K562 (cell line): ENCODE measurements around the gene PAXIP1. TPM values are rescaled to one million over a fixed set of nuclear protein-coding genes. Genes with fewer than 3 reads are reported as not detected.

Experiments used
- ATAC-seq: fragments of 200-7000 bp; cut with Tn5 transposase; 3 replicates; pipeline ENCODE4 v1.9.1; 2020; ENCODE audit warnings: moderate library complexity
- BruUV-seq: library from RNA; stranded (reverse); fragments of 400-500 nt; replicated peaks from 2 replicates; lab custom pipeline; 2021; lab: Mats Ljungman, UMichigan
- CTCF ChIA-PET: fragments of 300-600 bp; formaldehyde crosslinking; extraction: SDS; loops from one replicate; lab custom pipeline; 2021; ENCODE audit warnings: low intra/inter-chr PET ratio; lab: Yijun Ruan, JAX
- POLR2A ChIA-PET: fragments of 300-600, 350-650 bp; sonication (Branson Sonifier 250); formaldehyde crosslinking; extraction: SDS; loops from one replicate; lab custom pipeline; 2021; ENCODE audit warnings: antibody characterized with exemption, inconsistent platforms; lab: Yijun Ruan, JAX
- DNase-seq, 4 experiments: peaks; one replicate each; pipeline versions ENCODE4 v3.0.0 to v3.0.0-alpha.2; 2011 to 2018; ENCODE audit warnings: low spot score in 3 of 4, mixed read lengths in 3 of 4; ENCODE audit errors: extremely low read depth in 1 of 4
- FAIRE-seq: peaks from 2 replicates; lab custom pipeline; 2011; peaks lifted over from hg19 to GRCh38; lab: Jason Lieb, UNC
- H2AFZ ChIP-seq: 2 replicates; pipeline ENCODE4 v1.6.0; 2011; ENCODE audit warnings: low read depth, low read length, control low read depth, inconsistent platforms
- H3K27ac ChIP-seq: fragments of 200-600 bp; 3 replicates; pipeline ENCODE4 v1.8.0; 2011; ENCODE audit warnings: low read depth, mild to moderate bottlenecking, control low read depth, inconsistent platforms, low read length, moderate library complexity, mixed read lengths; ENCODE audit errors: extremely low read depth
- H3K27me3 ChIP-seq, 2 experiments: fragments of 300-600 bp in 1 of 2; 2 replicates in 1 of 2; 3 replicates in 1 of 2; pipeline versions ENCODE4 v1.6.0 to v1.8.0; 2011; ENCODE audit warnings: inconsistent platforms in 2 of 2, low read length in 2 of 2, mild to moderate bottlenecking in 1 of 2, mixed read lengths in 1 of 2, moderate library complexity in 1 of 2; ENCODE audit not compliant: control insufficient read depth in 2 of 2, insufficient read depth in 2 of 2
- H3K36me3 ChIP-seq: fragments of 300-600 bp; 3 replicates; pipeline ENCODE4 v1.8.0; 2011; ENCODE audit warnings: mild to moderate bottlenecking, low read length, inconsistent platforms; ENCODE audit not compliant: control insufficient read depth, insufficient read depth
- H3K4me1 ChIP-seq, 2 experiments: fragments of 200-600 bp in 1 of 2; replicated peaks in 1 of 2; 2 replicates in 1 of 2; 3 replicates in 1 of 2; pipeline versions ENCODE4 v1.5.1 to v1.8.0; 2011; ENCODE audit warnings: inconsistent platforms in 2 of 2, low read length in 2 of 2, mild to moderate bottlenecking in 1 of 2, mixed read lengths in 1 of 2, moderate library complexity in 1 of 2; ENCODE audit not compliant: control insufficient read depth in 2 of 2, insufficient read depth in 2 of 2
- H3K4me2 ChIP-seq: 2 replicates; pipeline ENCODE4 v1.6.1; 2011; ENCODE audit warnings: low read length, control low read depth, inconsistent platforms, mixed read lengths; ENCODE audit not compliant: insufficient read depth
- H3K4me3 ChIP-seq: fragments of 200-600 bp; sonication (generic), shearing (Covaris generic); 2 replicates; pipeline ENCODE4 v1.5.1; 2016; ENCODE audit warnings: control low read depth, inconsistent platforms
- H3K79me2 ChIP-seq: fragments of 200-600 bp; 3 replicates; pipeline ENCODE4 v1.8.0; 2011; ENCODE audit warnings: low read length, inconsistent platforms; ENCODE audit not compliant: control insufficient read depth, insufficient read depth
- H3K9ac ChIP-seq, 2 experiments: 2 replicates each; pipeline versions ENCODE4 v1.6.0 to v1.6.1; 2011; ENCODE audit warnings: low read depth in 2 of 2, low read length in 2 of 2, control low read depth in 1 of 2, inconsistent platforms in 1 of 2, mild to moderate bottlenecking in 1 of 2, mixed read lengths in 1 of 2; ENCODE audit not compliant: insufficient read depth in 1 of 2
- H3K9me1 ChIP-seq: one replicate; pipeline ENCODE4 v1.6.0; 2011; ENCODE audit warnings: inconsistent platforms, mild to moderate bottlenecking, low read length, moderate library complexity; ENCODE audit not compliant: control insufficient read depth, insufficient read depth
- H3K9me3 ChIP-seq: replicated peaks from 2 replicates; pipeline ENCODE4 v1.5.1; 2011; ENCODE audit warnings: low read depth, low read length, inconsistent platforms; ENCODE audit not compliant: control insufficient read depth, insufficient read depth
- H4K20me1 ChIP-seq: replicated peaks from 2 replicates; pipeline ENCODE4 v1.6.1; 2011; ENCODE audit warnings: low read length, inconsistent platforms, mixed read lengths; ENCODE audit not compliant: control insufficient read depth, insufficient read depth
- ARID1B ChIP-seq: fragments of 450-650 bp; IDR thresholded peaks from 2 replicates; pipeline ENCODE4 v1.6.1; 2016; ENCODE audit warnings: antibody characterized with exemption, mild to moderate bottlenecking, inconsistent platforms
- ATF7 ChIP-seq: fragments of 450-650 bp; IDR thresholded peaks from 2 replicates; pipeline ENCODE4 v1.7.1; 2014; ENCODE audit warnings: mild to moderate bottlenecking, moderate library complexity
- KLF16 ChIP-seq: IDR thresholded peaks from 2 replicates; pipeline ENCODE4 v1.6.1; 2016; ENCODE audit warnings: antibody characterized with exemption
- TSC22D4 ChIP-seq: fragments of 450-650 bp; IDR thresholded peaks from 2 replicates; pipeline ENCODE4 v1.6.1; 2016; ENCODE audit warnings: missing genetic modification characterization, missing biosample characterization, control low read depth
- ZNF445 ChIP-seq: fragments of 250-450 bp; sonication (Bioruptor Pico); IDR thresholded peaks from 2 replicates; pipeline ENCODE4 v1.4.0; 2020; ENCODE audit warnings: low read depth, mild to moderate bottlenecking, moderate library complexity
- ZNF717 ChIP-seq: fragments of 250-450 bp; sonication (Bioruptor Pico); IDR thresholded peaks from 2 replicates; pipeline ENCODE4 v1.5.0; 2021
- WGBS: fragments of 100-300 bp; shearing (Covaris generic); methylation state at CpG from one replicate; pipeline ENCODE4 v1.1.6; 2016; ENCODE audit warnings: low coverage, mixed read lengths; ENCODE audit not compliant: insufficient coverage; ENCODE audit errors: missing lambda C conversion rate; 5-methylcytosine and 5-hydroxymethylcytosine counted together
- in situ Hi-C: fragments of 300-500 bp; cut with MboI; formaldehyde crosslinking; loops from 4 replicates; pipeline ENCODE4 v1.15.0; 2018; ENCODE audit warnings: inconsistent platforms, mixed read lengths
- intact Hi-C: fragments of 100-400 bp; cut with micrococcal nuclease; formaldehyde crosslinking; loops from 2 replicates; pipeline ENCODE4 v1.14.2; 2022
- polyA plus RNA-seq, 8 experiments: library from polyadenylated mRNA; depleted of rRNA in 4 of 8; stranded (reverse) in 5 of 8; unstranded in 3 of 8; fragments of >200 nt; fragmentation: Nextera tagmentation in 2 of 8; fragmentation: Illumina TruSeq in 1 of 8; extraction: Ambion mirVana in 2 of 8; extraction: Trizol in 1 of 8; gene quantifications; 2 replicates each; pipeline versions ENCODE4 v1.2.1 to v1.2.3, GENCODE V29; 2011 to 2014; ENCODE audit warnings: inconsistent platforms in 1 of 8, missing spikeins in 1 of 8
- total RNA-seq, 7 experiments: library from RNA; depleted of rRNA in 6 of 7; stranded (reverse); fragments of >200 nt in 6 of 7; fragmentation: Illumina TruSeq in 2 of 7; extraction: Trizol in 2 of 7; gene quantifications; 2 replicates each; pipeline versions ENCODE4 v1.2.1 to v1.2.3, GENCODE V29; 2011 to 2021; ENCODE audit warnings: low replicate concordance in 1 of 7
- TF ChIP-seq, protein P1 (sequence below), 2 experiments: fragments of 450-650 bp; IDR thresholded peaks; 2 replicates each; pipeline ENCODE4 v1.6.1; 2018; ENCODE audit warnings: mild to moderate bottlenecking in 2 of 2, low read depth in 1 of 2; ENCODE audit not compliant: partially characterized antibody in 2 of 2
- TF ChIP-seq, protein P2 (sequence below): sonication (generic); formaldehyde crosslinking; IDR thresholded peaks from 2 replicates; pipeline ENCODE4 v1.8.0; 2023; ENCODE audit warnings: mild to moderate bottlenecking, missing genetic modification reagents
- TF ChIP-seq, protein P3 (sequence below): fragments of 250-450 bp; sonication (Bioruptor Pico); IDR thresholded peaks from 2 replicates; pipeline ENCODE4 v1.4.0; 2020; ENCODE audit warnings: mild to moderate bottlenecking, moderate library complexity, borderline replicate concordance

The PAXIP1 gene
- total and polyA plus RNA-seq, 9 of the 15 experiments (the other 6 are each of a cell fraction or from before 2014, with no cell fraction given), result 9.7 to 37.9 (median 28.4) TPM

DNA sequence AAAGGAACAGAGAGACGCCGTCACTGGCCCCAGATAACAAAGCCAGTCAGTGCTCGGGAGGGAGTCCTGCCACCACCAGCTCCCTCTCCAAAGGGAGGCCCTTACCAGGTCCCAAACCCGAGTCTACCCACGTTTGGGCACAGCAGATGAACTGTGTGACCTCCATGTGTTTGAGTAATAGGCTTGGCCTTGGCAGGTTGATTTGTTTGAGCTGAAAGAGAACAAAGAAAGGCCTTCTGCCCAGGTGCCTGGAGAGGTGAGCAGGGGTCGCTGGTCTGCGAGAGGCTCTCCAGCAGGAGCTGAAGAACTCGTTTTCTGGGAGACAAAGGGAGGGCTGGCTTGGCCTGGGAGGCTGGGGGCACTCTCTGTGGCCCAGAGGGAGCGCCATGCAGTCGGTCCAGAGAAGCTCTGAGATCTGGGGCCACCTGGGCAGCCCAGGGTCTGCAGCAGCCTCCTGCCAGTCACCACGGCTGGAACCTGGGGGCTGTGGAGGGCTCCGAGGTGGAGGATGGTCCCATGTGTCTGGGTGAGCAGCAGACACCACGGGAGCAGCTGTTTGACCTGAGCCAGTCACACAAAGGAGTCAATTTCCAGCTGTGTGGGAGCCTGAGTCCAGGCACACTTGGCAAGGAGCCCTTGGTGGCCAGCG, 99.7 kb downstream of the PAXIP1 start (continued):
- TF ChIP-seq ZNF717 (CRISPR knock-in tag), result no peak
- TF ChIP-seq KLF16, result no peak
- TF ChIP-seq, protein P1, sequence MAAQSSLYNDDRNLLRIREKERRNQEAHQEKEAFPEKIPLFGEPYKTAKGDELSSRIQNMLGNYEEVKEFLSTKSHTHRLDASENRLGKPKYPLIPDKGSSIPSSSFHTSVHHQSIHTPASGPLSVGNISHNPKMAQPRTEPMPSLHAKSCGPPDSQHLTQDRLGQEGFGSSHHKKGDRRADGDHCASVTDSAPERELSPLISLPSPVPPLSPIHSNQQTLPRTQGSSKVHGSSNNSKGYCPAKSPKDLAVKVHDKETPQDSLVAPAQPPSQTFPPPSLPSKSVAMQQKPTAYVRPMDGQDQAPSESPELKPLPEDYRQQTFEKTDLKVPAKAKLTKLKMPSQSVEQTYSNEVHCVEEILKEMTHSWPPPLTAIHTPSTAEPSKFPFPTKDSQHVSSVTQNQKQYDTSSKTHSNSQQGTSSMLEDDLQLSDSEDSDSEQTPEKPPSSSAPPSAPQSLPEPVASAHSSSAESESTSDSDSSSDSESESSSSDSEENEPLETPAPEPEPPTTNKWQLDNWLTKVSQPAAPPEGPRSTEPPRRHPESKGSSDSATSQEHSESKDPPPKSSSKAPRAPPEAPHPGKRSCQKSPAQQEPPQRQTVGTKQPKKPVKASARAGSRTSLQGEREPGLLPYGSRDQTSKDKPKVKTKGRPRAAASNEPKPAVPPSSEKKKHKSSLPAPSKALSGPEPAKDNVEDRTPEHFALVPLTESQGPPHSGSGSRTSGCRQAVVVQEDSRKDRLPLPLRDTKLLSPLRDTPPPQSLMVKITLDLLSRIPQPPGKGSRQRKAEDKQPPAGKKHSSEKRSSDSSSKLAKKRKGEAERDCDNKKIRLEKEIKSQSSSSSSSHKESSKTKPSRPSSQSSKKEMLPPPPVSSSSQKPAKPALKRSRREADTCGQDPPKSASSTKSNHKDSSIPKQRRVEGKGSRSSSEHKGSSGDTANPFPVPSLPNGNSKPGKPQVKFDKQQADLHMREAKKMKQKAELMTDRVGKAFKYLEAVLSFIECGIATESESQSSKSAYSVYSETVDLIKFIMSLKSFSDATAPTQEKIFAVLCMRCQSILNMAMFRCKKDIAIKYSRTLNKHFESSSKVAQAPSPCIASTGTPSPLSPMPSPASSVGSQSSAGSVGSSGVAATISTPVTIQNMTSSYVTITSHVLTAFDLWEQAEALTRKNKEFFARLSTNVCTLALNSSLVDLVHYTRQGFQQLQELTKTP (IDR thresholded peaks at IDR 0.05; ENCODE audit: low read depth in 1 of 2, partially characterized antibody in 2 of 2), result no peak
- no peak for TF ChIP-seq TSC22D4
- TF ChIP-seq ATF7, result no peak

DNA sequence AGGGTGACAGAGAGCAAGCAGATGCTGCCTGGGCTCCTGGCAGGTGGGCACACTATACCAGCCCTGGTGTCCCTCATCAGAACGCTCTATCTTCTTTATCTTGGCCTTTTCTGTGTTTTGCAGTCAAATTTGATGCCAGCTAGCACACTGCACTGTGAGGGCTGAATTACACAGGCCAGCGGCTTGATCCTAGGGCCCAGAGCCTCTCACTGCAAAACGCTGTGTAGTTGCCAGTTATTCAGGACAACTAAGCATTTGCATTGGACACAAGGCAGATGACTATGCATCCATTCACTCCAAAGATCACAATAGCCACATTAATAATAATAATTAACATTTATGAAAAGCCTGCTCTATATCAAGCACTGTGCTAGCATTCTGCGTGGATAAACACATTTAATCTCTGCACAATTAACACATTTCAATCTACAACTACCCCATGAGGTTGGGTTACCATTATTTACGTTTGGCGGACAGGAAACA, 100.3 kb downstream of the PAXIP1 start:
- 0 out of 2 replicates have a peak, but pooled peaks cover 3% of the 10 kb centered on the region for H4K20me1 ChIP-seq
- intact Hi-C loops (no loop called here), in situ Hi-C loops (no loop called here)
- ChIA-PET POLR2A (no interaction called here), CTCF (no interaction called here)
- peaks cover 62 to 97% of the 10 kb centered on the region in 2 experiments for H3K27me3 ChIP-seq
- under 1% methylated on average over 6 of the region's 6 CpGs for whole genome bisulfite sequencing
- no peak overlapping the region for H3K27ac ChIP-seq
- peaks cover 0 to 6% of the 10 kb centered on the region in 2 experiments; a peak in 1 of 5 replicates for H3K4me1 ChIP-seq
- no peaks in the 10 kb centered on the region for H3K79me2 ChIP-seq
- H3K9me3 ChIP-seq, result no peaks in the 10 kb centered on the region
- no peak overlapping the region for H3K4me3 ChIP-seq
- no peak overlapping the region for H3K4me2 ChIP-seq
- H3K9me1 ChIP-seq, result no peaks in the 10 kb centered on the region
- DNase-seq (no peak), FAIRE-seq (no peak), ATAC-seq (no peak)
- no peak overlapping the region for H3K9ac ChIP-seq
- no TSS peak for BruUV-seq
- H2AFZ ChIP-seq, result no peak overlapping the region
- H3K36me3 ChIP-seq, result no peaks in the 10 kb centered on the region
- TF ChIP-seq ARID1B (no peak), ZNF445 (CRISPR knock-in tag) (no peak)
- TF ChIP-seq, protein P2, sequence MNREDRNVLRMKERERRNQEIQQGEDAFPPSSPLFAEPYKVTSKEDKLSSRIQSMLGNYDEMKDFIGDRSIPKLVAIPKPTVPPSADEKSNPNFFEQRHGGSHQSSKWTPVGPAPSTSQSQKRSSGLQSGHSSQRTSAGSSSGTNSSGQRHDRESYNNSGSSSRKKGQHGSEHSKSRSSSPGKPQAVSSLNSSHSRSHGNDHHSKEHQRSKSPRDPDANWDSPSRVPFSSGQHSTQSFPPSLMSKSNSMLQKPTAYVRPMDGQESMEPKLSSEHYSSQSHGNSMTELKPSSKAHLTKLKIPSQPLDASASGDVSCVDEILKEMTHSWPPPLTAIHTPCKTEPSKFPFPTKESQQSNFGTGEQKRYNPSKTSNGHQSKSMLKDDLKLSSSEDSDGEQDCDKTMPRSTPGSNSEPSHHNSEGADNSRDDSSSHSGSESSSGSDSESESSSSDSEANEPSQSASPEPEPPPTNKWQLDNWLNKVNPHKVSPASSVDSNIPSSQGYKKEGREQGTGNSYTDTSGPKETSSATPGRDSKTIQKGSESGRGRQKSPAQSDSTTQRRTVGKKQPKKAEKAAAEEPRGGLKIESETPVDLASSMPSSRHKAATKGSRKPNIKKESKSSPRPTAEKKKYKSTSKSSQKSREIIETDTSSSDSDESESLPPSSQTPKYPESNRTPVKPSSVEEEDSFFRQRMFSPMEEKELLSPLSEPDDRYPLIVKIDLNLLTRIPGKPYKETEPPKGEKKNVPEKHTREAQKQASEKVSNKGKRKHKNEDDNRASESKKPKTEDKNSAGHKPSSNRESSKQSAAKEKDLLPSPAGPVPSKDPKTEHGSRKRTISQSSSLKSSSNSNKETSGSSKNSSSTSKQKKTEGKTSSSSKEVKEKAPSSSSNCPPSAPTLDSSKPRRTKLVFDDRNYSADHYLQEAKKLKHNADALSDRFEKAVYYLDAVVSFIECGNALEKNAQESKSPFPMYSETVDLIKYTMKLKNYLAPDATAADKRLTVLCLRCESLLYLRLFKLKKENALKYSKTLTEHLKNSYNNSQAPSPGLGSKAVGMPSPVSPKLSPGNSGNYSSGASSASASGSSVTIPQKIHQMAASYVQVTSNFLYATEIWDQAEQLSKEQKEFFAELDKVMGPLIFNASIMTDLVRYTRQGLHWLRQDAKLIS, result no peak
- TF ChIP-seq, protein P3, sequence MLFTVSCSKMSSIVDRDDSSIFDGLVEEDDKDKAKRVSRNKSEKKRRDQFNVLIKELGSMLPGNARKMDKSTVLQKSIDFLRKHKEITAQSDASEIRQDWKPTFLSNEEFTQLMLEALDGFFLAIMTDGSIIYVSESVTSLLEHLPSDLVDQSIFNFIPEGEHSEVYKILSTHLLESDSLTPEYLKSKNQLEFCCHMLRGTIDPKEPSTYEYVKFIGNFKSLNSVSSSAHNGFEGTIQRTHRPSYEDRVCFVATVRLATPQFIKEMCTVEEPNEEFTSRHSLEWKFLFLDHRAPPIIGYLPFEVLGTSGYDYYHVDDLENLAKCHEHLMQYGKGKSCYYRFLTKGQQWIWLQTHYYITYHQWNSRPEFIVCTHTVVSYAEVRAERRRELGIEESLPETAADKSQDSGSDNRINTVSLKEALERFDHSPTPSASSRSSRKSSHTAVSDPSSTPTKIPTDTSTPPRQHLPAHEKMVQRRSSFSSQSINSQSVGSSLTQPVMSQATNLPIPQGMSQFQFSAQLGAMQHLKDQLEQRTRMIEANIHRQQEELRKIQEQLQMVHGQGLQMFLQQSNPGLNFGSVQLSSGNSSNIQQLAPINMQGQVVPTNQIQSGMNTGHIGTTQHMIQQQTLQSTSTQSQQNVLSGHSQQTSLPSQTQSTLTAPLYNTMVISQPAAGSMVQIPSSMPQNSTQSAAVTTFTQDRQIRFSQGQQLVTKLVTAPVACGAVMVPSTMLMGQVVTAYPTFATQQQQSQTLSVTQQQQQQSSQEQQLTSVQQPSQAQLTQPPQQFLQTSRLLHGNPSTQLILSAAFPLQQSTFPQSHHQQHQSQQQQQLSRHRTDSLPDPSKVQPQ, result no peak
